ENCODE data around the gene MAP3K6.

The MAP3K6 gene

GRCh38 chr1:27402349-27402754 lies 35.6 kb upstream of the MAP3K6 start:
- H3K27ac Mint-ChIP-seq = peak overlapping the region; percentile 83
- H3K4me3 Mint-ChIP-seq = no peak overlapping the region
- H3K36me3 Mint-ChIP-seq (ENCODE audit: low read depth) = peaks cover 36% of the 10 kb centered on the region
- no peaks in the 10 kb centered on the region for H3K9me3 Mint-ChIP-seq
- peaks cover 2% of the 10 kb centered on the region for H3K27me3 Mint-ChIP-seq
- peaks cover 56% of the 10 kb centered on the region for H3K4me1 Mint-ChIP-seq (ENCODE audit: low read depth)
- intact Hi-C loops (cut with micrococcal nuclease) = loop anchor here (1.0 to 10.0 kb wide), 3 partner anchors 88 to 262 kb away; partner anchors contain the start of gene WASF2

GRCh38 chr1:27400963-27401341 lies 34.2 kb upstream of the MAP3K6 start:
- Mint-ChIP-seq H3K27ac (no peak overlapping the region), H3K36me3 (ENCODE audit: low read depth) (peaks cover 22% of the 10 kb centered on the region), H3K4me3 (no peak overlapping the region), H3K4me1 (ENCODE audit: low read depth) (peaks cover 49% of the 10 kb centered on the region), H3K9me3 (no peaks in the 10 kb centered on the region), H3K27me3 (peaks cover 2% of the 10 kb centered on the region)
- intact Hi-C loops (cut with micrococcal nuclease) = loop anchor here (10.0 kb wide), 1 partner anchor 264 kb away; no protein-coding TSS in a partner anchor

- intact Hi-C loops (cut with micrococcal nuclease) = loop anchor here (10.0 kb wide), 1 partner anchor 264 kb away; no protein-coding TSS in a partner anchor
- peaks cover 2% of the 10 kb centered on the region for H3K27me3 Mint-ChIP-seq
- H3K9me3 Mint-ChIP-seq = no peaks in the 10 kb centered on the region
- no peak overlapping the region for H3K27ac Mint-ChIP-seq
- peaks cover 43% of the 10 kb centered on the region for H3K4me1 Mint-ChIP-seq (ENCODE audit: low read depth)
- H3K36me3 Mint-ChIP-seq (ENCODE audit: low read depth) = peaks cover 16% of the 10 kb centered on the region
- no peak overlapping the region for H3K4me3 Mint-ChIP-seq
Observed at GRCh38 chr1:27400082-27400962, 33.6 kb upstream of the MAP3K6 start.

GRCh38 chr1:27399251-27400025 lies 32.7 kb upstream of the MAP3K6 start:
- Mint-ChIP-seq H3K36me3 (ENCODE audit: low read depth) (peaks cover 10% of the 10 kb centered on the region), H3K27me3 (peaks cover 2% of the 10 kb centered on the region)
- intact Hi-C loops (cut with micrococcal nuclease) = loop anchor here (10.0 kb wide), 1 partner anchor 265 kb away; no protein-coding TSS in a partner anchor

GRCh38 chr1:27398405-27399149 lies 31.8 kb upstream of the MAP3K6 start:
- intact Hi-C loops (cut with micrococcal nuclease) = no loop called here
- Mint-ChIP-seq H3K4me1 (ENCODE audit: low read depth) (peaks cover 30% of the 10 kb centered on the region), H3K27ac (no peak overlapping the region)

More at GRCh38 chr1:27399251-27400025, 32.7 kb upstream of the MAP3K6 start:
- H3K4me3 Mint-ChIP-seq = no peak overlapping the region
- no peaks in the 10 kb centered on the region for H3K9me3 Mint-ChIP-seq
- no peak overlapping the region for H3K27ac Mint-ChIP-seq
- H3K4me1 Mint-ChIP-seq (ENCODE audit: low read depth) = peaks cover 37% of the 10 kb centered on the region

GRCh38 chr1:27397749-27398148 lies 31.0 kb upstream of the MAP3K6 start:
- Mint-ChIP-seq H3K4me3 (no peak overlapping the region), H3K27me3 (peaks cover 9% of the 10 kb centered on the region), H3K9me3 (no peaks in the 10 kb centered on the region), H3K4me1 (ENCODE audit: low read depth) (peaks cover 22% of the 10 kb centered on the region), H3K36me3 (ENCODE audit: low read depth) (no peaks in the 10 kb centered on the region), H3K27ac (no peak overlapping the region)
- intact Hi-C loops (cut with micrococcal nuclease) = no loop called here

More at GRCh38 chr1:27398405-27399149, 31.8 kb upstream of the MAP3K6 start:
- peaks cover 2% of the 10 kb centered on the region for H3K27me3 Mint-ChIP-seq
- H3K4me3 Mint-ChIP-seq = no peak overlapping the region
- peaks cover 2% of the 10 kb centered on the region for H3K36me3 Mint-ChIP-seq (ENCODE audit: low read depth)
- H3K9me3 Mint-ChIP-seq = no peaks in the 10 kb centered on the region

GRCh38 chr1:27397110-27397509 lies 30.3 kb upstream of the MAP3K6 start:
- no peak overlapping the region for H3K27ac Mint-ChIP-seq
- intact Hi-C loops (cut with micrococcal nuclease) = no loop called here
- H3K36me3 Mint-ChIP-seq (ENCODE audit: low read depth) = no peaks in the 10 kb centered on the region
- peaks cover 19% of the 10 kb centered on the region for H3K4me1 Mint-ChIP-seq (ENCODE audit: low read depth)
- peaks cover 13% of the 10 kb centered on the region for H3K27me3 Mint-ChIP-seq
- no peak overlapping the region for H3K4me3 Mint-ChIP-seq
- H3K9me3 Mint-ChIP-seq = no peaks in the 10 kb centered on the region

- H3K27ac Mint-ChIP-seq = no peak overlapping the region
- H3K9me3 Mint-ChIP-seq = no peaks in the 10 kb centered on the region
- H3K4me1 Mint-ChIP-seq (ENCODE audit: low read depth) = peaks cover 30% of the 10 kb centered on the region
- no peak overlapping the region for H3K4me3 Mint-ChIP-seq
- intact Hi-C loops (cut with micrococcal nuclease) = loop anchor here (1.0 kb wide), 1 partner anchor 94 kb away; no protein-coding TSS in a partner anchor
- no peaks in the 10 kb centered on the region for H3K36me3 Mint-ChIP-seq (ENCODE audit: low read depth)
- peaks cover 26% of the 10 kb centered on the region for H3K27me3 Mint-ChIP-seq
Observed at GRCh38 chr1:27395441-27396195, 28.9 kb upstream of the MAP3K6 start.

- no peak overlapping the region for H3K4me3 Mint-ChIP-seq
- H3K9me3 Mint-ChIP-seq = no peaks in the 10 kb centered on the region
- peaks cover 25% of the 10 kb centered on the region for H3K4me1 Mint-ChIP-seq (ENCODE audit: low read depth)
- H3K36me3 Mint-ChIP-seq (ENCODE audit: low read depth) = no peaks in the 10 kb centered on the region
- H3K27ac Mint-ChIP-seq = no peak overlapping the region
- H3K27me3 Mint-ChIP-seq = peaks cover 29% of the 10 kb centered on the region
- intact Hi-C loops (cut with micrococcal nuclease) = loop anchor here (1.0 kb wide), 1 partner anchor 94 kb away; no protein-coding TSS in a partner anchor
Observed at GRCh38 chr1:27394925-27395324, 28.2 kb upstream of the MAP3K6 start.

- intact Hi-C loops (cut with micrococcal nuclease) = no loop called here
- Mint-ChIP-seq H3K27me3 (peaks cover 35% of the 10 kb centered on the region), H3K4me3 (no peak overlapping the region), H3K36me3 (ENCODE audit: low read depth) (no peaks in the 10 kb centered on the region), H3K4me1 (ENCODE audit: low read depth) (peaks cover 25% of the 10 kb centered on the region), H3K9me3 (no peaks in the 10 kb centered on the region), H3K27ac (no peak overlapping the region)
Observed at GRCh38 chr1:27394282-27394658, 27.5 kb upstream of the MAP3K6 start.

- no peaks in the 10 kb centered on the region for H3K9me3 Mint-ChIP-seq
- H3K27me3 Mint-ChIP-seq = peaks cover 35% of the 10 kb centered on the region
- no peak overlapping the region for H3K27ac Mint-ChIP-seq
- intact Hi-C loops (cut with micrococcal nuclease) = no loop called here
- no peak overlapping the region for H3K4me3 Mint-ChIP-seq
- H3K36me3 Mint-ChIP-seq (ENCODE audit: low read depth) = no peaks in the 10 kb centered on the region
- peaks cover 25% of the 10 kb centered on the region for H3K4me1 Mint-ChIP-seq (ENCODE audit: low read depth)
Observed at GRCh38 chr1:27393641-27394281, 27.0 kb upstream of the MAP3K6 start.

- Mint-ChIP-seq H3K4me1 (ENCODE audit: low read depth) (peaks cover 25% of the 10 kb centered on the region), H3K9me3 (no peaks in the 10 kb centered on the region), H3K36me3 (ENCODE audit: low read depth) (no peaks in the 10 kb centered on the region), H3K4me3 (peak overlapping the region; percentile 76), H3K27me3 (peaks cover 38% of the 10 kb centered on the region), H3K27ac (peak overlapping the region; percentile 74)
- intact Hi-C loops (cut with micrococcal nuclease) = loop anchor here (1.0 kb wide), 2 partner anchors 36 to 93 kb away; no protein-coding TSS in a partner anchor
Observed at GRCh38 chr1:27392778-27393635, 26.2 kb upstream of the MAP3K6 start.
